ENCODE measurements around the gene PLCL1.

Gene PLCL1

GRCh38 chr2:197958592-197959150 lies 154.3 kb downstream of the PLCL1 start:
- DNase-seq (ENCODE audit: extremely low spot score), result no peak
- no peak for TF ChIP-seq SUZ12 (IDR thresholded peaks at IDR 0.05)
- no peak for TF ChIP-seq L3MBTL2 (conservative IDR thresholded peaks at IDR 0.05)
- no peak for TF ChIP-seq BHLHE40 (IDR thresholded peaks at IDR 0.05; ENCODE audit: borderline replicate concordance)
- no peak for TF ChIP-seq NFRKB (IDR thresholded peaks at IDR 0.05)
- TF ChIP-seq FOXA1 (IDR thresholded peaks at IDR 0.05), result no peak
- TF ChIP-seq PKNOX1 (IDR thresholded peaks at IDR 0.05), result no peak
- no peak for TF ChIP-seq TARDBP (IDR thresholded peaks at IDR 0.05)
- no peak for TF ChIP-seq FOXM1 (IDR thresholded peaks at IDR 0.05; ENCODE audit: borderline replicate concordance)
- no peak for TF ChIP-seq LEF1 (IDR thresholded peaks at IDR 0.05; ENCODE audit: borderline replicate concordance)
- no peak for TF ChIP-seq ZNF384 (IDR thresholded peaks at IDR 0.05)
- no peak for TF ChIP-seq CTBP1 (IDR thresholded peaks at IDR 0.05; ENCODE audit: borderline replicate concordance)
- no peak for TF ChIP-seq ARNT (IDR thresholded peaks at IDR 0.05)
- TF ChIP-seq HDGF (IDR thresholded peaks at IDR 0.05; ENCODE audit: borderline replicate concordance), result no peak
- no peak for TF ChIP-seq SP1 (IDR thresholded peaks at IDR 0.05)
- TF ChIP-seq FOXK2 (IDR thresholded peaks at IDR 0.05), result no peak
- no peak for TF ChIP-seq ELF4 (IDR thresholded peaks at IDR 0.05)
- POLR2A ChIA-PET, result no interaction called here
- CTCF ChIA-PET, result interaction anchor here (0.5 kb wide), 1 partner anchor 581 kb away, joined by 4 read pairs; no protein-coding TSS in a partner anchor

GRCh38 chr2:197959383-197959782 lies 155.0 kb downstream of the PLCL1 start:
- ChIA-PET CTCF (interaction anchor here (0.7 kb wide), 1 partner anchor 204 kb away, joined by 4 read pairs; no protein-coding TSS in a partner anchor), POLR2A (no interaction called here)
- TF ChIP-seq SP1 (IDR thresholded peaks at IDR 0.05), result no peak
- TF ChIP-seq CTBP1 (IDR thresholded peaks at IDR 0.05; ENCODE audit: borderline replicate concordance), result no peak
- TF ChIP-seq FOXM1 (IDR thresholded peaks at IDR 0.05; ENCODE audit: borderline replicate concordance), result no peak
- no peak for TF ChIP-seq ELF4 (IDR thresholded peaks at IDR 0.05)
- no peak for TF ChIP-seq NFRKB (IDR thresholded peaks at IDR 0.05)
- no peak for TF ChIP-seq FOXA1 (IDR thresholded peaks at IDR 0.05)
- no peak for TF ChIP-seq FOXK2 (IDR thresholded peaks at IDR 0.05)
- TF ChIP-seq TARDBP (IDR thresholded peaks at IDR 0.05), result no peak
- TF ChIP-seq PKNOX1 (IDR thresholded peaks at IDR 0.05), result no peak
- TF ChIP-seq BHLHE40 (IDR thresholded peaks at IDR 0.05; ENCODE audit: borderline replicate concordance), result no peak
- no peak for TF ChIP-seq ZNF384 (IDR thresholded peaks at IDR 0.05)
- TF ChIP-seq L3MBTL2 (conservative IDR thresholded peaks at IDR 0.05), result no peak
- TF ChIP-seq ARNT (IDR thresholded peaks at IDR 0.05), result no peak
- no peak for TF ChIP-seq SUZ12 (IDR thresholded peaks at IDR 0.05)
- TF ChIP-seq HDGF (IDR thresholded peaks at IDR 0.05; ENCODE audit: borderline replicate concordance), result no peak
- no peak for TF ChIP-seq LEF1 (IDR thresholded peaks at IDR 0.05; ENCODE audit: borderline replicate concordance)
- DNase-seq (ENCODE audit: extremely low spot score), result no peak

- no peak for DNase-seq (ENCODE audit: extremely low spot score)
- POLR2A ChIA-PET, result no interaction called here
These were observed 156.4 kb downstream of the PLCL1 start for GRCh38 chr2:197960786-197961185.

GRCh38 chr2:197964720-197965119 lies 160.3 kb downstream of the PLCL1 start:
- ChIA-PET POLR2A (no interaction called here), CTCF (no interaction called here)
- no peak for DNase-seq (ENCODE audit: extremely low spot score)
- TF ChIP-seq ARNT (IDR thresholded peaks at IDR 0.05) (no peak), HDGF (IDR thresholded peaks at IDR 0.05; ENCODE audit: borderline replicate concordance) (no peak), L3MBTL2 (conservative IDR thresholded peaks at IDR 0.05) (no peak), FOXA1 (IDR thresholded peaks at IDR 0.05) (no peak), SUZ12 (IDR thresholded peaks at IDR 0.05) (no peak), NFRKB (IDR thresholded peaks at IDR 0.05) (no peak), BHLHE40 (IDR thresholded peaks at IDR 0.05; ENCODE audit: borderline replicate concordance) (no peak), CTBP1 (IDR thresholded peaks at IDR 0.05; ENCODE audit: borderline replicate concordance) (no peak), ZNF384 (IDR thresholded peaks at IDR 0.05) (no peak), FOXM1 (IDR thresholded peaks at IDR 0.05; ENCODE audit: borderline replicate concordance) (no peak), SP1 (IDR thresholded peaks at IDR 0.05) (no peak), LEF1 (IDR thresholded peaks at IDR 0.05; ENCODE audit: borderline replicate concordance) (no peak), PKNOX1 (IDR thresholded peaks at IDR 0.05) (no peak), TARDBP (IDR thresholded peaks at IDR 0.05) (no peak), FOXK2 (IDR thresholded peaks at IDR 0.05) (no peak)

More at GRCh38 chr2:197960786-197961185, 156.4 kb downstream of the PLCL1 start:
- CTCF ChIA-PET, result no interaction called here
- no peak for TF ChIP-seq FOXK2 (IDR thresholded peaks at IDR 0.05)
- TF ChIP-seq BHLHE40 (IDR thresholded peaks at IDR 0.05; ENCODE audit: borderline replicate concordance), result no peak
- no peak for TF ChIP-seq SP1 (IDR thresholded peaks at IDR 0.05)
- no peak for TF ChIP-seq ELF4 (IDR thresholded peaks at IDR 0.05)
- no peak for TF ChIP-seq FOXA1 (IDR thresholded peaks at IDR 0.05)
- no peak for TF ChIP-seq HDGF (IDR thresholded peaks at IDR 0.05; ENCODE audit: borderline replicate concordance)
- no peak for TF ChIP-seq LEF1 (IDR thresholded peaks at IDR 0.05; ENCODE audit: borderline replicate concordance)
- TF ChIP-seq L3MBTL2 (conservative IDR thresholded peaks at IDR 0.05), result no peak
- no peak for TF ChIP-seq FOXM1 (IDR thresholded peaks at IDR 0.05; ENCODE audit: borderline replicate concordance)
- no peak for TF ChIP-seq ARNT (IDR thresholded peaks at IDR 0.05)
- no peak for TF ChIP-seq PKNOX1 (IDR thresholded peaks at IDR 0.05)
- TF ChIP-seq NFRKB (IDR thresholded peaks at IDR 0.05), result no peak
- TF ChIP-seq SUZ12 (IDR thresholded peaks at IDR 0.05), result no peak
- no peak for TF ChIP-seq TARDBP (IDR thresholded peaks at IDR 0.05)
- TF ChIP-seq CTBP1 (IDR thresholded peaks at IDR 0.05; ENCODE audit: borderline replicate concordance), result no peak
- no peak for TF ChIP-seq ZNF384 (IDR thresholded peaks at IDR 0.05)

- CTCF ChIA-PET, result no interaction called here
- no peak for DNase-seq (ENCODE audit: extremely low spot score)
- TF ChIP-seq ZNF384 (IDR thresholded peaks at IDR 0.05), result no peak
- TF ChIP-seq FOXM1 (IDR thresholded peaks at IDR 0.05; ENCODE audit: borderline replicate concordance), result no peak
- TF ChIP-seq L3MBTL2 (conservative IDR thresholded peaks at IDR 0.05), result no peak
- TF ChIP-seq HDGF (IDR thresholded peaks at IDR 0.05; ENCODE audit: borderline replicate concordance), result no peak
- TF ChIP-seq FOXA1 (IDR thresholded peaks at IDR 0.05), result no peak
- TF ChIP-seq BHLHE40 (IDR thresholded peaks at IDR 0.05; ENCODE audit: borderline replicate concordance), result no peak
- no peak for TF ChIP-seq TARDBP (IDR thresholded peaks at IDR 0.05)
- TF ChIP-seq FOXK2 (IDR thresholded peaks at IDR 0.05), result no peak
- no peak for TF ChIP-seq NFRKB (IDR thresholded peaks at IDR 0.05)
- TF ChIP-seq PKNOX1 (IDR thresholded peaks at IDR 0.05), result no peak
- TF ChIP-seq LEF1 (IDR thresholded peaks at IDR 0.05; ENCODE audit: borderline replicate concordance), result no peak
- TF ChIP-seq ELF4 (IDR thresholded peaks at IDR 0.05), result no peak
- no peak for TF ChIP-seq SUZ12 (IDR thresholded peaks at IDR 0.05)
- no peak for TF ChIP-seq ARNT (IDR thresholded peaks at IDR 0.05)
- no peak for TF ChIP-seq SP1 (IDR thresholded peaks at IDR 0.05)
- no peak for TF ChIP-seq CTBP1 (IDR thresholded peaks at IDR 0.05; ENCODE audit: borderline replicate concordance)
- POLR2A ChIA-PET, result no interaction called here
These were observed 161.4 kb downstream of the PLCL1 start for GRCh38 chr2:197965756-197966155.
